HG03571 (cell line): Measurements from ENCODE around the gene GDPD4.

Source experiments
- ATAC-seq: cut with Tn5 transposase; IDR thresholded peaks from one replicate; pipeline ENCODE4 v1.9.1; 2021; ENCODE audit not compliant: unreplicated experiment

The GDPD4 gene

DNA sequence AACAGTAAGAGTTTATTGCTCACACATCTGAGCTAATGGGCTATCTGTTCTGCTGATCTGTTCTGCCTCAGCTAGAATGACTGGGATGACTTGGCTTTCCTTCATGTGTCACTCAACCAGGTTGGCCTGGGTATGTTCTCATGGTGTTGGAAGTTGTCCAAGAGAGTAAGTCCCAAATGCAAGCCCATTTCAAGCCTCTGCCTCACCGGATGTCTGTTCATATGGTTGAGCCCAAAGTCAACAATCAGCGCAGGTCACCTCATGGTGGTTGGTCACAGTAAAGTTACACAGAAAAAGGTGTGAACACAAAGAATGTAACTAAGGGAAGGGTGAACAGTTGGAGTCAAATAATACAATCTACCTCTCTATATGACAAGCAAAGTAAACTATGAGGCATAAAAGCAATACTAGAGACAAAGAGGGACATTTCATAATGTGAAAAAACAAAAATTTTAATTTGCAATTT is 1.9 kb downstream of the GDPD4 start:
- no peak for ATAC-seq

DNA sequence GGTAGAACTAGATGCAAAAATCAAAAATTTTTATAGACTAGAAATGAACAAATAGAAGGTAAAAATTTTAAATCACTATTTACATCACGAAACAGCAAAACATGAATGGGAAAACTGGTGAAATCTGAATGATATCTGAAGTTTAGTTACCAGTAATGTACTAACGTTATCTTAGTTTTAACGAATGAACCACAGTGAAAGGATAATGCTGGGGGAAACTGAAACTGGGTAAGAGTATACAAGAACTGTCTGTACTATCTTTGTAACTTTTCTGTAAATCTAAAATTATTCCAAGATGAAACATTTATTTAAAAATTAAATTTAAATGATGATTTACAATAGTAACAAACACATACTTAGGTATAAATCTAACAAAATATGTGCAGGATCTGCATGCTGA is 7.4 kb downstream of the GDPD4 start:
- no peak for ATAC-seq

DNA sequence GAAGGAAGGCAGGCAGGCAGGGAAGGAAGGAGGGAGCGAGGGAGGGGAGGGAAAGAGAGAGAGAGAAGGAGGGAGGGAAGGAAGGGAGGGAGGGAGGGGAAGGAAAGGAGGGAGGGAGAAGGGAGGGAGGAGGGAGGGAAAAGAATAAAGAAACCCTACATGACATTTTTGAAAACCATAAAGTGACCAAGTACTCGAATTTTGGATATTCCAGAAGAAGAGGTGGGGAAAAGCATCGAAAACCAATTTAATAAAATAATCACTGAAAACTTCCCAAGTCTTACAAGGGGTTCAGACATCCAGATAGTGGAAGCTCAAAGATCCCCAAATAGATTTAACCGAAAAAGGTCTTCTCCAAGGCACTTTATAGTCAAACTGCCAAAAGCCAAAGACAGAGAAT is 11.7 kb downstream of the GDPD4 start:
- no peak for ATAC-seq

DNA sequence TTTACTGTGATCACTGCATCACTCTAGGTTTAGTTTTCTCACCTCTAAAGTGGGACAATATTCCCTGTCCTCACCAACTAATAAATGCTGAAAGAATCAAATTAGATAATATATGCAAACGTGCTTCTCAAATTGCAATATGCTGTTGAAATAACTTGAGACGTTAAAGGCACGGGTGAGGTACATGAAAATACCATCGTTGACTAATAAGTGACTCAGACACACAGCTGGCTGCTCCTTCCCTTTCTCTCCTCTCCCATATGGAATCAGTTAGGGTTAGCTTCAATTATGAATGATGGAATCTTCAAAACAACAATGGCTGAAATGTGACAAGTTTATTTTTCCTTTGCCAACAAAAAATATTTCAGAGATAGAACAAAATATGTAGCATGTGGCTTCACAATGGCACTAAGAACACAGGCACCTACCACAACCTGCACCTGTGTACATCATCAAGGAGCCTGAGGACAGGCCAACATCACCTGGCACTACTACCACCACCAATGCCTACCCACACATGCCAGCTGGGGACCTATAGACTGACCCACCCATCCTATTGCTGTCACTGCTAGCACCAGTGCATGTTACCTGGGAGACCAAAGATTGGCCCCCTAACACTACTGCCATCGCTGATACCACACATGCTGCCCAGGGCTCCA is 13.7 kb downstream of the GDPD4 start:
- ATAC-seq: no peak

DNA sequence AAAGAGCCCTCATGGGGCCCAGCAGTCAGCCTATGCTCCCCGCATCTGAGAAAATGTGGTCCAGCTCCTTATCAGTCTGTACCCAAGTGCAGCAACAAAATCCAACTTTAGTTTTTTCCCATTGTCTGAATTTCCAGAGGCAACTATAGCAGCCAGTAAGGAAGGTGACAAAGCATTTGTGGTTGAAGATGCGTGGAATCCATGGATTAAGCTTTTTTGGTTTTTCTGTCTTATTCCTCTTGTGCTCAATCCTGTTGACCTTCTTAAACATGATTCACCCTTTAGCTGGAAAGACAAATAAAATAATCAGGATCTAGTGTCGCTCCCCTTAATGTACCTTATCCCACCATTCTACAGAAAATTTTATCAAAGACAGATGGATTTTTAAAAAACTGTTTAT is 14.3 kb downstream of the GDPD4 start:
- no peak for ATAC-seq

DNA sequence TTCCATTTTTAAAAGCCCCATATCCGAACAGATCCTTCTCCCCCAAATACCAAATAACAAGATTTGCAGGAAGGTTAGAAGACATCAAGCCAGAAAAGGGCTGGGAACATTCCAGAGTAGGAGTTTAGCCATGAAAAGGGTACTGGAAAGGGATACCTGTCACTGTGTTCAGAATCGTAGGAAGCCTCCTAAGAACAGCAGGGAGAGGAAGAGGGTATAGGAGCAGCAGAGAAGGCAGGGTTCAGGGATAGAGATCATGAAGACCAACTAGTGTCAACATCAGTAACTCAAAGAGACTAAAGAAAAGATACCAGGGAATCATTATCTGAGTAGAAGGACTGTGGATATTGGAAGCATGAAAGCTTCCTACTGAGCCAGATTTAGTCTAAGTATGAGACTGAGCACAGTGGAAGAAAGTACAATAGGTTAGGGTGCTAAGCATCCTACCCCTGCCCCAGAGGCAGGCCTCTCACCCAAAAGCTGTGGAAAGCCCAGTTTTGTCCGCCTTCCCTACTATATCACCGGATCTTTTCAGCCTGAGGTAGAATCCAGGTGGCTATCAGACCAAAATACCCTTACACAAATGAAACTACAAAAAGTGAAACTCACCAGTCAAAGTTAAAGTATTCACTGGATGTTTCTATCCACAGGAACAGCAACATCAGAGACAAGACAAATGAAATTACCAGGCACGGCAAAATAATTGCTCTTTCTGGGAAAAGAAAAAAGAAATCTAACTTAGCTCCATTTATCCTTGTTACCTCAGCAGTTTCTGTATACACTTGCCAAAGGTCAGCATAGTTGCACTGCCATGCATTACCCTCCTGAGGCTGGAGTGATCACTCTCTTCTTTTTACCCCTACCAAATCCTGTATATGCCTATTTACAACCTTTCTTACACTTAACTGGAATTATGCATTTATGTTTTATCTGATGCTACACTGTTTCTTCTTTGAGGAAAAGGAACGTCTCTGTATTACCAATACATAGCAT is 16.7 kb downstream of the GDPD4 start:
- ATAC-seq: no peak

DNA sequence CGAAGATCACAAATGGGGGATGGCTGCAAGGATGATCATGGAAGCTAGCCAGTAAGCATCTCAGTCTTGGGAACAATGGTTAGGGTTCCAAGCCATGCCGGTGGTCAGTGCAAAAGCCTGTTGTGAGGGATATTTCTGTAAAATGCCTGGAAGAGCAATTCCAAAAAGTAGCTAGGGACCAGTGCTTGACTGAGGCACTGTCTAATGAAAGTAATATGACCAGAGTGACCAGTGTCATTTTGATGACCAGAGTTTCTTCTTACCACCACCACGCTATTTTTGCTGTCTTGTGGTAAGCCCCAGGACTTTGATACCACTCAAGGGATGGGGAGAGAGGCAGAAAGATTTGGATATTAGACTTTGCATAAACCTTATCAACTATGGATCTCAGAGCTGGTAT is 18.4 kb downstream of the GDPD4 start:
- ATAC-seq: no peak

DNA sequence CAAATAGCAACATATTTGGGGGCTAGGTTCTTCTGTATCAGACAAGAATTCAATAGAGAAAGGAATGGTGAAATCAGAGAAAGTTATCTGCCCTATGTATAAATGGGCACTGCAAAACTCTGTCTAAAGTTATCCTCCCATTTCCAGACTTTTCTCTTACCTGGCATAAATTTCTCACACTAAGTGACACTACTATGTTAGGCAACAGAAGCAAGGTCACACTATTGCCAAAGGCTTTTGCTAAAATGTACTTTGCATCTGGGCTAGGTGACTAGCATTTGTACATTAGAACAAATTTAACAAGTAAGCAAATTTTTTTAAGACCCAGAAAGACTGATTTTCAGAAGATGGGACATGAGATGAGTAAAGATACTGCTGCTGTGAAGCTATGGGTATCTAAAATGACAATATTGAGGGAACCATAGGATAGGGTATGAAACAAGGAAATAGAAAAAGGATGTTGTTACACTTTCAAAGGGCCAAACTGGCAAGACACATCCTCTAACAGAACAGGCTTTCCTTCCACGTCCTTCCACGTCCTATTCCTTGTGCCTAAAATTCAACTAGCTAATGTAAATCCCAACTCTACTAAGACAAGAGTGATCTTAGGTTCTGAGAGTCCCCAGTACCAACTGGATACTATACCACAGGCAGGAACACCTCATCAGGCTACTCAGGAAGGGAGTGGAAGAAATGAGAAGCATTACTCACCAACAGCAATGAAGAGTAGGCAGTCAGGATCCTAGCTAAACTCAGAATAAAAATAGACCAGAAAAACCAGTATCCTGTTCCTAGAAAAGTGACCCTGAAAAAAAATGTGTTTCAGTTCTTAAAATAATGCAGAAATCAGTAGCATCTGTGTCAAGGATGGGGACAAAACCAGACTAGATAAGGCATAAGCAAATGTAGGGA is 22.6 kb downstream of the GDPD4 start:
- ATAC-seq: no peak

DNA sequence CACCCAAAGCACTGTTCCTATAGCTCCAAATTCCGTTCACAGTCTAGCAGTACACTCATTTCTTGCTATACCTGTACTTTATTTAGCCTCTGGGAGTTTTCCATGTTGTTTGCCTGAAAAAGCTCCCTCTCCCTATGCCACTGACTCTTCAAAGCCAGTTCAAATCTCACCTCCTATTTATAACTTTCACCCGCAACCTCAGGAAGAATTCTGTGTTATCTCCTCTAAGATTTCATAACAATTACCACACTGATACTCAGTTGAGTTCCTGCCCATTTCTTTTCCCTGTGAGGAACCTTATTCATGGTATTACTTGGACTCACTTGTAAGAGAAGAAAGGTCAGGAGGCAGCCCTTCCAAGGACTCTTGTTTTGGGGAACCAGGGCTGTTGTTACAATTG is 25.2 kb downstream of the GDPD4 start:
- ATAC-seq: no peak

DNA sequence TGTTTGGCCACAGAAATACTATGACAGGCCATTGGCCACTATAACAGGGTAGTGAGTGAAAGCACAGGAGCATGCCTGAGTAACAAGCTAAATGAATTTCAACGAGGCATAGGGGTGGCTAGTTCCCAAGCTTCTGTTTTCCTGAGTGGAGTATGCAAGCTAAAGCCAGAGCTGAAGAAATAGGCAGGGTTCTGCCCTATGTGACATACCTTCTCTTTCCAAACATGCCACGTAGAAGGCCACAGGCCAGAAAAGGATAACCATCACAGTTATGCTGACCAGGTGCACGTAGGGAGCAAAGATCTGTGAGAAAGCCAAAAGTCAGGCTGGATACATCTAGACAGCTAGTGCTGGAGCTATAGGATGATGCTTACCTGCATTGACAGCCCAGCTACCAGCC is 30.6 kb downstream of the GDPD4 start:
- no peak for ATAC-seq

DNA sequence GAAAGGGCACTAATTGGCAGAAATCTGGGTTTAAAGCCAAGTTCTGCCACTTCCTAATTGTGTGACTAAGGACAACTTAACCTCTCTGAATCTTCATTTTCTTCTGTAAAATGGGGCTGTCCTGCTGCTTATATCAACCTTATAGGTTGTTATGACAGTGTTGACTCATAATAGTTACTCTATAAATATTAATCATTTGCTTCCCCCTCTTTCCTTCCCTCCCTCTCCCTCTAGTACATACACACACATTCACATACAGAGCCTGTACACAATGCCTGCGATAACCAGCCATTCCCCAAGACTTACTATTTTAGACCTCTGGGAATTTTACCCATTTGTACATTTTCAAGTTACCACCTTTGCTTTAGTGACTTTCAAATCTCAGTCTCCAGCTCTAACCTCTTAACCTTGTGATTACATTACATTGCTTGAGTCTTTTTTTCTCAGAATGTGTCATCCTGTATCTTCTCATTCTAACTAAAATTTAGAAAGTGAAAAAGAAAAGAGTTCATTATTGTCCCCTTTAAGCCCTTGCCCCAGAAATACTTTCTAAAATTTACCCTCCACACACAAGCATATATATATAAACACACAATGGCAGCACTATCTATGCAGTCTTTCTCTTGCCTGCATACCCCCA is 31.9 kb downstream of the GDPD4 start:
- no peak for ATAC-seq

DNA sequence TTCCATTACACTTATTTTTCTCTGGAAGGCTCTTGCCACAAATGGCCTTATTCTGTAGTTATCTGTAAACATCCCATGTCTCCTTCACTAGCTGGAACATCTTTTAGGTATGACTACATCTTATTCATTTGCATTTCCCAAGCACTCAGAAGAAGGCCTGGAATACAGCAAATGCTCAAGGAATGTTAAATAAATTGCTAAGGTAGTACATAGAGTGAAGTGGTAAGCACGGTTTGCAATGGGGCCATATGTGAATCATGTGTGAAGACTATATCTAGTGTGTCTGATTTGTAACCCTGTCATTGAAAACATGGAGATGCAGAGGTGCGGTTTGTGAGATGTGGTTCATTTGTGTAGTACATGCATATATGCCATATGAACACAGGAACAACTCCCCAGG is 33.5 kb downstream of the GDPD4 start:
- ATAC-seq: no peak

DNA sequence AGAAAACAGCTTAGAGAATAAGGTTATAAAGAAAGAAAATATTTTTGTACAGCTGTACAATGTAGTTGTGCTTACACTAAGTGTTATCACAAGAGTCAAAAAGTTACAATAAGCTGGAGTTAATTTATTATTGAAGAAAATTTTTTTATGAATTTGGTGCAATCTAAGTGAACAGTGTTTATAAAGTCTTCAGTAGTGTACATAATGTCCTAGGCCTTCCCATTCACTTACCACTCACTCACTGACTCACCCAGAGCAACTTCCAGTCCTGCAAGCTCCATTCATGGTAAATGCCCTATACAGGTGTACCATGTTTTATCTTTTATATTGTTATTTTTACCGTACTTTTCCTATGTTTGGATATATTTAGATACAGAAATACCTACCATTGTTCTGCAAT is 34.7 kb downstream of the GDPD4 start:
- no peak for ATAC-seq

DNA sequence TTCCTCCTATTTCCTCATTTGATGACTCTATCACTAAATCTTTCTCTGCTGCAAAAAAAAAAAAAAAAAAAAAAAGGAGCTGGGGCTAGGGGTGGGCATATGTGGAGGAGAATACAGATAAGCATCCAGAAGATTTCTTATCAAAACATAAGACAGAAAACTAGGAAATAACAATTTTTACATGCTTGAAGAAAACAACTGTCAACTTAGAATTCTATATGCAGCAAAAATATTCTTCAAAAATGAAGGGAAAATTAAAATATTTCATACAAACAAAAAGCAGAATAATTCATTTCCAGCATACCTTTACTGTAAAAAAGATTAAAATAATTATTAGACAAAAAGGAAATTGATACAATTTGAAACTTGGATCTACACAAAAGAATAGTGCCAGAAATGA is 38.7 kb downstream of the GDPD4 start:
- no peak for ATAC-seq

DNA sequence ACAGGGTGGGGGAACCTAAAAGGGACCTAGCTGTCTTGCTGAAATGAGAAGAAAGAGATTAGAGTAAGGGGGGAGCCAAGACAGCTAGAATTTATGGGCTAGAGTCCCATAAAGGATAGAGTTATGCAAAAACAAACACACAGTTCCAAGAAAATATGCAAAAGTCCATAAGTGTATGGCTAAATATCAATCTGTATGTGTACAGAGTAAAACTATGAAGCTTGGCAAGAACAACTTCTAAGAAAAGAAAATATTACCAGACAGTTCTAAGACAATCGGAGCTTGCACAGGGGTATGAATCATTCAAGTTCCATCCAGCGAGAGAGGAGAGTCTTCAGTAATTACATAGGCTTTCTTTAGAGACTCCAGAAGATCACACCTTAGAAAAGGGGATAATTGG is 41.8 kb downstream of the GDPD4 start:
- ATAC-seq: no peak

DNA sequence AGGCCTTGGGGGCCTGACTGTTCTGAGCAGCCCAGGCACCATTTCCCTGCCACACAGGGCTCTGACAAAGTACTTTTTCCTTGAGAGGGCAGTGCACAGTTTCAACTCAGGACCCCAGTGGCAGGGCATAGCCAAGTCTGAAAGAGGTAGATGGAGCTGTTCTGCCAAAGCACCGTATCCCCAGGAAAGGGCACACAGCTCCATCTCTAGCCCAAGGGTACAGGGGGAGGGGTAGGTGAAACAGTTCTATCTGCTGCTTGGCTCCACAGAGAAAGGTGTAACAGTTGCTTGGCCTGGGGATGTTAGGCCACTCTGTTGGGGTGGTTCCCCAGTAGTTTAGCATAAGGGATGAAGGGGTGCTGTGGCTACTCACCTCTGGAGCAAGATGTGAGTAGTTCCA is 47.8 kb downstream of the GDPD4 start:
- ATAC-seq: no peak

DNA sequence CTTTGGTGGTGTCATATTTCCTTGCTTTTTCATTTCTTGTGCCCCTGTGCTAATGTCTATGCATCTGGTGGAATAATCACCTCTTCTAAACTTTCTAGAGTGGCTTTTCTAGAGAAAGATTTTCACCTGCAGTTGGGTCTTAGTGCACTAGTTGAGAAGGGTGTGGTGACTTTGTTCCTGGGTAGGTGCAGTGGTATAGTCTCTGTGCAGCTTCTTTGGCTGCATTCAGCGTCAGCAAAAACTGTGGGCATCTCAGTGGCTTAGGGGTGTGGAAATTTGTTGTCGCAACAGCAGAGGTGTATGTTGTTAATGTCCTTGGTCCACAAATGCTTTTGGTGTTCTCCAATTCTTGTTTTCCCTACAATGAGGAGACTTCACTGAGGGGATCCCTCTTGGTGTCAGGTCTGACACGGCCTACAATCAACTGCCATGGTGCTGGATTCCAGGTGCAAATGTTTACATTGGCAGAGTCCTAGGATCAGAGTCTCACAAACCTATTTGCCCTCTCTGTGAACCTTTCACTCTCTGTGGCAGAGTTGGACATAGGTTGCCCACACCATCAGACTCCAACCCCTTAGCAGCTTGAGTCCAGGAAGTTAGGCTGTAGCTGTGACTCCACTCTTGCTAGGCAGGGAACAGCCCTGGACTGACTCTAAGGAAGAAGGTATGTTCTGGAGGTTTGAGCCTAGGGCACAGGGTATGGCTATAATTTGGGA is 48.8 kb downstream of the GDPD4 start:
- ATAC-seq: no peak

DNA sequence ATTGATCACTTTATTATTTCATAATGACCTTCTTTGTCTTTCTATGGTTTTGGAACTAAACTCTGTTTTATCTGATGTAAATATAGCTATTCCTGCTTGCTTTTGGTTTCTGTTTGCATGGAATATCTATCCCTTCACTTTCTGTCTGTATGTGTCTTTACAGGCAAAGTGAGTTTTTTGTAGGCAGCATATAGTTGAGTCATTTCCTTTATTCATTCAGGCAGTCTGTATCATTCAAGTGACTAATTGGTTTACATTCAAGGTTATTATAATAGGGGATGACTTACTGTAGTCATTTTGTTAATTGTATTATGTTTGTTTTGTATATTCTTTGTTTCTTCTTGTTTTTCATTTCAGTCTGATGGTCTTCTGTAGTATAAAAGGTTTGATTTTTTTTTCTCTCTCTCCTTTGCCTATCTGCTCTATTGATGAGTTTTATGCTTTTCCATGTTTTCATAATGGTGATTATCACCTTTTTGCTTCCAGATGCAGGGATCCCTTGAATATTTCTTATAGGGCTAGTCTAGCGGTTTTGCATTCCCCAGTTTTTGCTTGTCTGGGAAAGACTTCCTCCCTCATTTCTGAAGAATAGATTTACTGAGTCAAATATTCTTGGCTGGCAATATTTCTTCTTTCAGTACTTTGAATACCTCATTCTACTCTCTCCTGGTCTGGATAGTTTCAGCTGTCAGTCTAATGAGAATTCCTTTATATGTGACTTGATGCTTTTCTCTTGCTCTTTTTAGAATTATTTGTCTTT is 50.4 kb downstream of the GDPD4 start:
- ATAC-seq: no peak

DNA sequence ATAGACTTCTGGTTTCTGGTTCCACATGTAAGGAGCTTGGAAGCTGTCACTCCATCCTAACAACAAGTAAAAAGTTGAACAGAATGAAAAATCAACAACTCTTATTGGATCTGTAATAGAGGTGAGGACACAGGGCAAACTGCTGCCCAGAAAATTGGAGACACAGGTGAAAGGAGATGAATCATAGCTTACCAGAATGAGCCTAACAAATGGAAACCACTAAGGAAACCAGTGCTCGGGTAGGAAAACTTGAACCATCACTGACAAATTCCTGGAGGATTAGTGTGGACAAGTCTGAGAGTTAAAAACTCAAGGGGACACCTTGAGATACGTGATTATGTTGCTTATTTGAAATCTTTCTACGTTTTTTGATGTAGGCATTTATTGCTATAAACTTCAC is 52.1 kb downstream of the GDPD4 start:
- no peak for ATAC-seq
